Measurements from ENCODE around the gene RMND5A.

The RMND5A gene

DNA sequence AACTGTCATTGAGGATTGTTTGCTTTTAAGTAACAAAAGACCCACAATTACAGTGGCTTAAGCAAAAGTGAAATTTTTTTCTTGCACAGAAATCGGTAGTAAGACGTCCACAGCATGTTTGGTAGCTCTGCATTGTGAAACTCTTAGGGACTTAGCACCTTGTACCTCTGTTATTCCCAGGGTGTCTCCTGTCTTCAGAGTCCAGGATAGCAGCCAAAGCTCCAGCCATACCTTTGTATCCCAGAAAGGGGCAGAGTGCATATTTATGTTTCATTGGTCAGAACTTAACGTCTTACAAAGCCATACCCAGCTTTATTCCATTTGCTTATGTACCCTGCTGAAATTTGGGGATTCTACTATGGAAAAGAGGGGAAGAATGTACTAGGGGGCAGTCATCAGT lies 32.8 kb downstream of the RMND5A start:
- no peak for DNase-seq
- intact Hi-C loops (cut with DNase I) = no loop called here

DNA sequence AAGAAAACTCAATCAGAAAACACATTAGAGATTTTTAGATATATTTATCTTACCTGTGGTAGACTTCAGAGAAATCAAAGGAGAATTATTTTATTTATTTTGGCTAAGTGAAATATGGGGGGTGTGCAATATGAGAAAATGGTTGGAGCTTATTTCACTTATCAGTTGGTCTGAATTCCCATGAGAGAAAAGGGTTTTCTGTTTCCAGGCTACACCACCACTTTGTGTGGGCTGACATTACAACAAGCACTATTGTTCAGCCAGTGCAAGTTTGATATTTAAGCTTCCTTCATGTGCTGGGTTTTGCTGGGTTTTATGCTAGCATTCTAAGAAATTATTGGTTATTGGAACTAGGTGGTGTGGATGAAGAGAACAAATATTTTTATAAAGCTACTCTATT lies 33.5 kb downstream of the RMND5A start:
- intact Hi-C loops (cut with DNase I) = no loop called here

DNA sequence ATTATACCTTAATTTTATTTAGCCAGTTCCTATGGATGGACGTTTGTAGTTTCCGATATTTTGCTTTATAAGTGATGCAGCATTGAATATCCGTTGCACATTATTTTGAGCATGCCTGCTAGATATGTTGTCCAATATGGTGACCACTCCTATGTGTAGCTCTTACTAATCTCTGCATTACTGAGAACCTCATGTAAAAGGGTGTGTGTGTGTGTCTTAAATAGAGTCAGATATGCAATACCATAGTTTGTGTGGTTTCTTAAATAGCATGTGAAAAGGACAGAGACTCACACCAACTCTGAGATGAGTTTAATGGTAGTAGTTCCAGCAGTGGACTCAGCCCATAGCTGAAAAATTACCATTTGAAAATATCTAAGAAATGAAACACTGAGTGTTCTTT lies 38.3 kb downstream of the RMND5A start:
- intact Hi-C loops (cut with DNase I) = no loop called here
- DNase-seq = no peak

More for the DNA sequence above, 33.5 kb downstream of the RMND5A start:
- peak in 3 of 42 donors; percentile 16 to 51 (median 20) for DNase-seq

DNA sequence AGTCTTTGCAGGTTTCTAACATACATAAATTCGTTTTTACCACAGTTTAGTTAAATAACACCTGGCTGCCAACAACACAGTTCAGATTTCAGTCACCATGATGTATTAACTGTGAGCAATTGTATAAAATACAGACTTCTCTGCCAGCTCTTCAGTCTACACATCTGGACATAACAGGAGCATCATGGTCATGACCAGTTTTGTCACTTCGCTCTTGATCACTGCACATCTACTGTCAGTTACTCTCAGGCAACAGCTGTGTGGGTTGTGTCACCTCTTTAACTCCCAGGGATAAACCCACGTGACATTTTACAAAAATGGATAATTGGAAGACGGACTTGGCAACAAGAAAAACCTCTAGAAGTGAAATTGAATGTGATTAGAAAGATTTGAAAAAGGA lies 40.3 kb downstream of the RMND5A start:
- intact Hi-C loops (cut with DNase I) = no loop called here
- no peak for DNase-seq

DNA sequence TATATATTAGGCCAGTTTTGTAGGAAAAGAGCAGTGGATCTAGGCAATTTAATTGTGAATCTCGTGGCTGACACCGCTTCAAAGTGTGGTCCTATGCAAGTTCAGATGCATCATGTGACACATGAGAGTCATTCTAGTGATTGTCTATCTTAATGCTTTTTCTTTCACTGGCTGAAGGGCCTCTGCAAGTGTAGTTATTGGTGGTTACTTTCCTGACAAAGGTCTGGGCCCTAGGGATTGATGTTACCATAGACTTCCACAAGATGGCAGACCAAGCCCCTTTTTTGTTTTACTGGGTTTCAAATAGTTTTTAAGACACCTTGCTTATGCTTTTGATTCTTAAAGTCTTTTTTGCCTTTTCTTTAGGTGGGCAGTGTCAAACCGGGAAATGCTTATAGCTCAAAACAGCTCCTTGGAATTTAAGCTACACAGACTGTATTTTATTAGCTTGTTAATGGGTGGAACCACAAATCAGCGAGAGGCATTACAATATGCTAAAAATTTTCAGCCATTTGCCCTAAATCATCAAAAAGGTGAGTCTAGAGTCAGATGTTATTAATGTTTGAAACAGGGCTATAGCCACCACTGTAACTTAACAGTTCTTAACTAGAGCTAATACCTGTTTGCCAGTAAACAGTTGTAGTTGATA lies 44.7 kb downstream of the RMND5A start:
- intact Hi-C loops (cut with DNase I) = no loop called here
- peak in 16 of 42 donors; percentile 28 to 69 (median 40) for DNase-seq

DNA sequence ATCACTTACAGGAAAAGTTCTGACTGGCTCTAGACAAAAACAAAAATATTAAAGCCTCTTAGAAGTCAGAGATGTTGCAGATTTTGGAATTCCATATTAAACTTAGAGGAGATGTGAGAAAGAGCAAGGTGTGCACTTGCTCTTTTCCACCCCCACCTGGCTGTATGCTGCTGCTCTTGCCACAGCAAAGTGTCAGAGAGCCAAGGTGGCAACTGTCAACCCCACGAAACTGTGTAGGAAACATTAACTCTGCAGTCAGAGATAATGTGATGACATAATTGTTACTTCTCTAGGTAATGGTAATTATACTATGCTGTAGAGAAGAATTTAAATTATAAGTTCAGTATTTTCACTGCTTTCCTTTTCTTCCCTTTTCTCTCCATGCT lies 45.2 kb downstream of the RMND5A start:
- intact Hi-C loops (cut with DNase I) = no loop called here
- peak in 29 of 42 donors; percentile 17 to 89 (median 55) for DNase-seq

DNA sequence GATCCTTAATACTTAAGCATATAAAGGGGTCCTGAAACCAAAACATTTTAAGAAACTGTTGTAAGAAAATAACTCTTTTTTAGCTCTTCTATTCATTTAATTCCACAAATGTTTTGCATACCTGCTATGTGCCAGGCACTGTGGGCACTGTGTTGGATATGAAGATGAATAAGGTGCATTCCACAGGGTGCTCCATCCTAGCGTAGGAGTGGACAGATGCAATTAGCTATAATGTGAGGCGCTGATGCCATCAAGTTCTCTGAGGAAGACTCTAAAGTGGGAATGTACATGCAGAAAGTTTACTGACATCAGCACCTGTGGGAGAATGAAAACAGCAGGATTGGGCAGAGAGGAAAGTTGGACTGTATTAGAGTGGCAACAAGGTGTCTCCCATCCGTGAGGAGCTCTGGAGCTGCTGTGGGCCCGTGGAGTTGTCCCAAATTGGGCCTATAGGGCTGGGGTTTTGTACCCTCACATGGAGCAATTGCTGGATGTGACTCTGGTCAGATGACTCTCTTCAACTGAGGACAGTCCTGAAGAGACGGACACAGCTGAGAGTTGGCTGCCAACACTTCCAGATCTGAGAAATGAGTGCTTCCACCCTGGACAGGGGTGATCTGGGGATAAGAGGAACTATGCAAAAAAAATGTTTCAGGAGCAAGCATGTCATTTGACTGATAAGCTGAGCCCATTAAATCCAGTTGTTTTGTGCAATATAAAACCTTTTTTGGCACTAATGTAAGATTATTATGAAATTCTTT lies 48.3 kb downstream of the RMND5A start:
- intact Hi-C loops (cut with DNase I) = no loop called here
- DNase-seq = no peak

DNA sequence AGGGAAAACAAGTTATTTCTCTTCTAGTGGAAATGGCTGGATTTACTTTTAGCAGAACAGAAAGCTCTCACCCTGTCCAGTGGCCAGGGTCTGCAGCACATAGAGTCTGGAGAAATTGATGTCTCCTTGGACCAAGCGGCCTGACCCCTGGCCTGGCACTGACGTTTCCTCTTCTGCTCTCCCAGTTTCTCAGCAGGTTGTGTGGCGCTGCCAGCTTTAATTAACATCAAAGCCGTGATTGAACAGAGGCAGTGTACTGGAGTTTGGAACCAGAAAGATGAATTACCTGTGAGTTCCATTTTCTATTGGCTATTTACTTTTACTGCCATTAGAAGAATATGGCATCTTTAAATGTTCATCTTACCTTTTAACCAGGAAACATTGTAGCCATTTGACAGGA lies 49.7 kb downstream of the RMND5A start:
- peak in 4 of 42 donors; percentile 15 to 51 (median 31) for DNase-seq
- intact Hi-C loops (cut with DNase I) = no loop called here

DNA sequence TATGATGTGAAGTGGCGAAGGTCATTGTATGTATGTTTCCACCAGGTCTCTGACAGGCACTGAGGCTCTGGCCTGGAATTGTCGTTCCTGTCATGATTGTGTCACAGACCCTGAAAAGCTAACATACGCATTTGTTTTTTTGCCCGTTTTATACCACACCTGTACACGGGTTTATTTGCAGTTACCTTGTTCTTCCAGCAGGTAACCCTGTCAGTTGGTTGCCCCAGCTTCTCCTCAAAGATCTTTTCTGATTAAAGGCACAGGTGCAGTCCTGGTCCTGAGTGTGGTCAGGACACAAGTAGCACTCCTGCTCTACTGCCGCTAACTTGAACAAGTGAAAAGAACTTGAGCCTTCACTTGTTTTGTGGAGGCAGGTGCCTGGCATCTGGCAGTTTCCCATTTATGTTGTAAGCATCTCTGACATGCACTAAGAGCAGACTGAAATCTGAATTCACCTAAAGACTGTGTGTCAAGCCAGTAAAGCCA lies 50.8 kb downstream of the RMND5A start:
- intact Hi-C loops (cut with DNase I) = no loop called here
- no peak for DNase-seq

DNA sequence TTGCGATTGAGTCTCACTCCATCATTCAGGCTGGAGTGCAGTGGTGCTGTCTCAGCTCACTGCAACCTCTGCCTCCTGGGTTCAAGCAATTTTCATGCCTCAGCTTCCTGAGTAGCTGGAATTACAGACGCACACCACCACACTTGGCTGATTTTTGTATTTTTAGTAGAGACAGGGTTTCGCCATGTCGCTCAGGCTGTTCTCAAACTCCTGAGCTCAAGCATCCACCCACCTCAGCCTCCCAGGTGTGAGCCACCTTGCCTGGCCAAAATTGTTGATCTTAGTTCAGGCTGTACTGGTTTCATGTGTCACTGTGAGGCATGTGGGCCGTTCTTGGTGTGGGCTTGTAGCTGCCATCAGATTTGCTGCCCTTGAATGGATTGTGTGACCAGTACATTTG lies 52.5 kb downstream of the RMND5A start:
- intact Hi-C loops (cut with DNase I) = no loop called here
- peak in 7 of 42 donors; percentile 14 to 56 (median 35) for DNase-seq

DNA sequence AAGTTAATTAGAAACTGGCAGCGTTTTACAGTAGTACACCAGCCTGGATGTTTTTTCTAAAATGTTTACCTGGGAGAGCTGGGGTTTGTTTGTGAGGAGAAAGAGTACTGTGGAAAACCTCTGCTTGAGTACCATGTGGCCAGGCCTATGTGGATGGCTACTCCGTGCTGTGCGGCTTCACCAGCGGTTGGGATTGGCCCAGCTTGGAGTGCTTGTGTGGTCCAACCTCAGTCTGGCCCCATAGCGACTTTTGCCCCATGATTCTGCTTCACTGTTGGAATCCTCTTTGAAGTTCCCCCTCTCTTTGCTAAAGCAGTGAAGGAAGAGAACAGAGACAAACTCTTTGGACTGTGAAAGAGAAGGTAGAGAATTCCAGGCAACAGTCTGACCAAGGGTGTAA lies 54.8 kb downstream of the RMND5A start:
- DNase-seq = no peak
- intact Hi-C loops (cut with DNase I) = no loop called here

DNA sequence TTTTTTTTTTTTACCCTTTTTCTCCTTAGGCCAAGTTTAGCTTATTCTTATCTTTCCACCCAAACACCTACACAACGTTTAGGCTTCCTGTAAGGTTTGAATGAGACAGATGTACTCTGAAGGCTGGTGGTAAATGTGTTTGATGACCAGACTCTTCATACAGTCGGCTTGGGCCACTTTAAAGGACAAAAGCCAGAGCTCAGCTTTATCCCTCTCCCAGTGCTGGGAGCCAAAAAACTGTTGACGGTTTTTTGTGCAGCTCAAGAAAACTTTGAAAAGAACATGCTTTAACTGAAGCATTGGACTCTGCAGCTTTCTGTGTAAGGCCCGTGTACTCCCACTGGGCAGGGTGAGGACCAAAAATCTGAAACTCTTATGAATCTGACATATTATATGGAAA lies 55.2 kb downstream of the RMND5A start:
- intact Hi-C loops (cut with DNase I) = no loop called here
- no peak for DNase-seq

DNA sequence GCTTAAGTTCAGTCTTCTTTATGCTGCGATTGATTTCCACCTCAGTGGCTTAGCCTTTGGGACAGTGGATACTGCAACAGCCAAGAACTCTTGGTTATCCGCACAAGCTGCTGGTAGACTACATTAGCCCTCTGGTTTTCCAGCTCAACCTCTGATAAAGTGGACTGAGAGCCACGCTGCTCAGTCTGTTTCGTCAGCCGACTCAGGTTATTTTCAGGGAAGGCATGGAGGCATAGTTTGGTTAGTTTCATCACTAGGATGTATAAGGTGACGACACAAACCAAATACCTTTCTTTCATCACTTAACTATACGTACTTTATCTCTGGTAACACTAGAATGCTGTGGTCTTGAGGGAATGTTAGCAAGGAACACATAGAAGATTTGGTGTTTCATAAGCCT lies 56.4 kb downstream of the RMND5A start:
- no peak for DNase-seq
- intact Hi-C loops (cut with DNase I) = no loop called here

DNA sequence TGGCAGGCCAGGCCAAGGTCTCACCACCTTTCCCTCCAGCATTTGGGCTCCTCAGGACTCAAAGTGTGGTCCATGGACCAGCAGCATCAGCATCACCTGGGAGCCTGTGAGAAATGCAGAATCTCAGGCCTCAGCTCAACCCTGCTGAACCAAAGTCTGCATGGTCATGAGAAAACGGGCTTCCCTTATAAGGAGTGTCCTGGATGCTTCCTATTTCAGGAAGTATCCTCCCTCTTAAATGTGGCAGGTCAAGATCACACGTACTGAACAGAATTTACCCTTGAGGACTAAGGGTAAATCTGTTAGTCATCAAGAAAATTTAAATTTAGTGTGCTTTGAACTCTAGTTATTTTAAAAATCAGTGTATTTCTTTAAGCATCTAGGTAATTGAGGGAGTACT lies 58.9 kb downstream of the RMND5A start:
- intact Hi-C loops (cut with DNase I) = no loop called here
- DNase-seq = no peak

DNA sequence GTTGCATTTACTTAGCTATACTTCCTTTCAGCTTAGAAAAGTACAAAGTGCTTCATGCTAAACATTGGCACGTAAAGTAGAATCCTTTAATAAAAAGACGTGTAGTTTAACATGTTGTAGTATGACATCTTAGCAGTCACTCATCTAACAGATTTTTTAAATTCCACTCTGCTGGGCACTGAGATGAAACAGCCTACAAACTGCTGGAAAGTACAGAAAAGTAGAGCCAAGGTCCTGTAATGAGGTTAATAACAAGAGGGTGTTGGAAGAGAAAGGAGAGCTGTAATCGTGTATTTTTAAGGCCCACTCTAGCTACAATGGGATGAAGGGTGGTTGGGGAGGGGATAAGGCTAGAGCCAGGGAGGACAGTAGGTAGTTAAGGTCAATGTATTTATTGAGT lies 59.9 kb downstream of the RMND5A start:
- no peak for DNase-seq
- intact Hi-C loops (cut with DNase I) = no loop called here

DNA sequence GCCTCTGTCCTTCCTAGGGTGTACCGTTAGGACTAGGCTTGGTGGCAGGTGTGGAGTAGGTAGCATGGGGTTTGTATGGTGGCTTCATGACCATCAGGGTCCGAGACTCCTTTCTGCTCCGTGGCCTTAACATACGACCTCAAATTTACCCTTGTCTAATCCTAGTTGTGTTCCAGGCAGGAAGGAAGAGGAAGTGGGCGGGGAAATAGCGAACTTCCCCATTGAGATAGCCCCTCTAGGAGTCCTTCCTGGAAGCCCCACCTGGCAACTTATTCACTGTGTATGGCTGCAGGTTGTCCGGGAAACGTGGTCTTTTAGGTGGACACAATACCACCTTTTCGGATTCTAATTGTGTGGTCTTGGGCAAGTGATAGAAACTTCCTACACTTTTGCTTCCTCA lies 61.3 kb downstream of the RMND5A start:
- intact Hi-C loops (cut with DNase I) = no loop called here
- DNase-seq = no peak

DNA sequence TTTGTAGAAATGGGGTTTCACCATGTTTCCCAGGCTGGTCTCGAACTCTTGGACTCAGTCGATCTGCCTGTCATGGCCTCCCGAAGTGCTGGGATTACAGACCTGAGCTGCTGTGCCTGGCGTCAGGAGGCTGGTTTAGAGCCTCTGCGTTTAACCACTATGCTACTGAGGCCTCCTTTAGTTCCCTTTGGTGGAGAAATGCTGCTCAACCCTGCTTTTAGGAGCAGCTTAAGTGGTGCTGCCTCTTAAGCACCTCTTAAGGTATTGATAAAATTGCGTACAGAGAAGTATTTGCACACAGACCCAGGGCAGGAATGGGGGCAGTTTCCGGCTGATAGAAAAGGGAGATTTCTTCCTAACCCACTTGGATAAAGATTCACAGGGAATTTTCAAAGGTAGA lies 62.7 kb downstream of the RMND5A start:
- intact Hi-C loops (cut with DNase I) = no loop called here

DNA sequence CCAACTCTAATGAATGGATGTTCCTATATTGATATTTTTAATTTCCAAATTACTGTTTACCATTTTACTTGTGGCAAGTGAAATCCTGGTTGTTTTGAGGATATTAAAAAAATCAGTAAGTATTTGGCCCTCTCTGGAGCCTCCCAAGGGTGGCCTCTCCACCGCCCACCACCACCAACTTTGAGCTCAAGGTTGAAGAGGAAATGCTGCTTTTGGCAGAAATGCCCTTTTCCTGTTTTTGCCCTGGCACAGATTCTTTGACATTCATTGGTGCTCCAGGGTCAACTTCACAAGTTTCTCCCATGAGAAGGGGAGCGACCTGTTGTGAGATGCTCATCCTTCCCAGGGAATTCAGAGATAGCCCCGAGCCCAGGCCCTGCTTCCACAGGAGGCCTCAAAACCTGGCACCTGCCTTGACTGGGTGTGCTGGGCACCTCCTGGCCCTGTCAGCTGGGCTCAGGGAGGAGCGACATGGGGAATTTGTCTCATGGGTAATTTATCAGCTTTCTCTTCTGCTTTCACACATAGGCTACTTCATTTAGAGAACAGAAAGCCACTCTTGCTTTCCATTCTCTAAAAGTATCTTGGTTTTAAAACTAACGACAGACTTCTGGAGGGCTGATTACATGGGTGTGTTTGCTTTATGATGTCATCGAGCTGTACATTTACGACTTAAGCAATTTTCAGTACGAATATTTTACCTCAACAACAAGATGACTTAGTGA lies 63.7 kb downstream of the RMND5A start:
- DNase-seq = no peak
- intact Hi-C loops (cut with DNase I) = no loop called here

More for the DNA sequence above, 62.7 kb downstream of the RMND5A start:
- DNase-seq = no peak

DNA sequence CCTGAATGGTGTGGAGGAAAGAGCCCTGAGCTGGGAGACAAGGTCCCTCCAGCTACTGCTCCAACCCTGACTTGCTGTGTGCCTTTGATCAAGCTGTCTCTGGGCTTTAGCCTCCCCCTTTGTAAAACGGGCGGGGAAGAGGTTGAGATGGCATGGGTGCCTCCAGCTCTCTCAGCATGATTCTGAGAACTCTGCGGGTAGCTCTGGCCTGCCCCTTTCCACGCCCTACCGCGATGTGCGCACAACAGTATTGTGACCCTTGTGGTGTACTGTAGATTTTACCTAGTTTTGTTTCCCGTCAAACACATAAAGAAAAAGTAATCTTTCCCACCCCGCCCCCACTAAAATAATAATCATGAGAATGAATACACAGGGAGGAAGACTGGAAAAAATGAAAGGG lies 65.4 kb downstream of the RMND5A start:
- DNase-seq = no peak
- intact Hi-C loops (cut with DNase I) = no loop called here

DNA sequence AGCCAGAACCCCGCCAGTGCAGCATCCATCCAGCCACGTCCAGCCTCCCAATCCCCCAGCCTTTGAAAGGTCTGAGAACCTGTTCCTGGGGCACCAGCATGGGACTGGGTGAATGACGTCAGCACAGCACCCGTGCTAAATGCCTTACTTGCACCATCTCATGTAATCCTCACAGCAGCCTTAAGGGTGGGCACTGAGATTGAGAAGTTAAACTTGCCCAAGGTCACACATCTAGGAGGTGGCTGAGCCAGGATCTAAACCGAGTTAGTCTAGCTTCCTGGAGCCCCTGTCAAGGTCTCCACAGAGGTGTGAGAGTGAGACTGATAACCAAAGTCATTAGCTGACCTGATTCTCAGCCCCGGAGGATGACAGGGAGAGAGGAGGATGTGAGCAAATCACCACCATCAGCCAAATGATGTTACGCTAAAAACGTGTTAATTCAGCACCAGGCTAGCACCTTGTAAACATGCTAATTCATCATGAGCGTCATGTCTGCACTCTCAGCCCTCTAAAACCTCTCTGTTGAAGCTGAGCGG lies 66.0 kb downstream of the RMND5A start:
- intact Hi-C loops (cut with DNase I) = no loop called here

More for the DNA sequence above, 66.0 kb downstream of the RMND5A start:
- DNase-seq = no peak

Data from head of caudate nucleus (tissue), 42 donors.